CD14-positive monocyte (primary cell): ENCODE data around the gene FBXW12. TPM values are rescaled to one million over a fixed set of nuclear protein-coding genes. Genes with fewer than 3 reads are reported as not detected.
A peak's percentile ranks its signal among the peaks of the same experiment; 100 is the strongest.

Source experiments
- DNase-seq, 3 donors: peaks; one replicate each; pipeline ENCODE4 v3.0.0-alpha.2; 2011 to 2022
- H2AFZ ChIP-seq: 2 replicates; pipeline ENCODE4 v1.6.0; 2012; ENCODE audit warnings: mild to moderate bottlenecking, low read depth, low read length, inconsistent platforms; ENCODE audit not compliant: insufficient read depth, poor library complexity, severe bottlenecking
- H3K27ac ChIP-seq, 2 donors: 1 replicate in 1 of 2; 2 replicates in 1 of 2; pipeline ENCODE4 v1.5.1; 2012 to 2013; ENCODE audit warnings: low read length in 2 of 2, control low read depth in 1 of 2, inconsistent platforms in 1 of 2, low read depth in 1 of 2, mild to moderate bottlenecking in 1 of 2
- H3K27me3 ChIP-seq, 2 donors: one replicate each; pipeline versions ENCODE4 v1.6.0 to v1.6.1; 2011 to 2013; ENCODE audit warnings: low read length in 2 of 2; ENCODE audit not compliant: control insufficient read depth in 2 of 2, insufficient read depth in 2 of 2
- H3K36me3 ChIP-seq, 2 donors: replicated peaks in 1 of 2; 1 replicate in 1 of 2; 2 replicates in 1 of 2; pipeline versions ENCODE4 v1.5.1 to v1.6.1; 2012 to 2013; ENCODE audit warnings: low read length in 2 of 2, control low read depth in 1 of 2, inconsistent platforms in 1 of 2, mild to moderate bottlenecking in 1 of 2; ENCODE audit not compliant: insufficient read depth in 2 of 2, control insufficient read depth in 1 of 2
- H3K4me1 ChIP-seq, 2 donors: 1 replicate in 1 of 2; 2 replicates in 1 of 2; pipeline versions ENCODE4 v1.5.1 to v1.6.1; 2012 to 2013; ENCODE audit warnings: low read length in 2 of 2, control low read depth in 1 of 2, inconsistent platforms in 1 of 2, mild to moderate bottlenecking in 1 of 2, moderate library complexity in 1 of 2; ENCODE audit not compliant: insufficient read depth in 2 of 2, control insufficient read depth in 1 of 2
- H3K4me2 ChIP-seq: replicated peaks from 2 replicates; pipeline ENCODE3; 2012; ENCODE audit warnings: low read length, moderate library complexity, mild to moderate bottlenecking; ENCODE audit not compliant: poor library complexity, severe bottlenecking; ENCODE audit errors: extremely low read depth
- H3K4me3 ChIP-seq, 3 experiments: fragments of 200-600 bp in 1 of 3; sonication (generic) in 1 of 3; replicated peaks in 1 of 3; 1 replicate in 2 of 3; 2 replicates in 1 of 3; pipeline ENCODE4 v1.5.1; 2011 to 2013; ENCODE audit warnings: low read length in 3 of 3, mild to moderate bottlenecking in 3 of 3, control low read depth in 2 of 3, low read depth in 2 of 3, inconsistent platforms in 1 of 3, moderate library complexity in 1 of 3
- H3K79me2 ChIP-seq: 2 replicates; pipeline ENCODE4 v1.6.0; 2012; ENCODE audit warnings: mild to moderate bottlenecking, control low read depth, inconsistent platforms, low read length, moderate library complexity; ENCODE audit not compliant: insufficient read depth
- H3K9ac ChIP-seq: 2 replicates; pipeline ENCODE4 v1.6.0; 2017; ENCODE audit warnings: low read length, mild to moderate bottlenecking; ENCODE audit not compliant: insufficient read depth, poor library complexity, severe bottlenecking
- H3K9me3 ChIP-seq, 2 donors: replicated peaks in 1 of 2; 1 replicate in 1 of 2; 2 replicates in 1 of 2; pipeline versions ENCODE4 v1.5.1 to v1.6.1; 2012 to 2013; ENCODE audit warnings: low read length in 2 of 2, control low read depth in 1 of 2; ENCODE audit not compliant: control insufficient read depth in 1 of 2, insufficient read depth in 1 of 2
- H4K20me1 ChIP-seq: 2 replicates; pipeline ENCODE4 v1.6.0; 2012; ENCODE audit warnings: mild to moderate bottlenecking, low read length, control low read depth, moderate library complexity; ENCODE audit not compliant: insufficient read depth
- H3K27ac Mint-ChIP-seq, 7 donors: one replicate each; pipeline ENCODE4 v1.8.0; 2020; ENCODE audit warnings: mild to moderate bottlenecking in 7 of 7, mixed read lengths in 7 of 7, moderate library complexity in 6 of 7, inconsistent platforms in 2 of 7
- H3K27me3 Mint-ChIP-seq, 3 donors: one replicate each; pipeline ENCODE4 v1.8.0; 2021 to 2022; ENCODE audit warnings: low read depth in 3 of 3, mild to moderate bottlenecking in 3 of 3, mixed read lengths in 3 of 3, moderate library complexity in 3 of 3, inconsistent platforms in 1 of 3
- H3K36me3 Mint-ChIP-seq, 2 donors: one replicate each; pipeline ENCODE4 v1.8.0; 2020; ENCODE audit warnings: mixed read lengths in 2 of 2, inconsistent platforms in 1 of 2, mild to moderate bottlenecking in 1 of 2
- H3K4me1 Mint-ChIP-seq: one replicate; pipeline ENCODE4 v1.8.0; 2020; ENCODE audit warnings: mild to moderate bottlenecking, mixed read lengths
- H3K4me3 Mint-ChIP-seq, 2 donors: one replicate each; pipeline ENCODE4 v1.8.0; 2020; ENCODE audit warnings: mild to moderate bottlenecking in 2 of 2, mixed read lengths in 2 of 2, moderate library complexity in 1 of 2
- H3K9me3 Mint-ChIP-seq, 7 donors: one replicate each; pipeline ENCODE4 v1.8.0; 2020 to 2022; ENCODE audit warnings: mixed read lengths in 7 of 7, mild to moderate bottlenecking in 6 of 7, moderate library complexity in 6 of 7, inconsistent platforms in 2 of 7
- WGBS: methylation state at CpG from one replicate; pipeline ENCODE4 v1.1.5; 2013; ENCODE audit warnings: missing lambda C conversion rate; ENCODE audit not compliant: insufficient coverage; 5-methylcytosine and 5-hydroxymethylcytosine counted together
- intact Hi-C, 2 donors: fragments of 100-400 bp; cut with micrococcal nuclease; formaldehyde crosslinking; loops; one replicate each; pipeline versions ENCODE4 v1.15.0 to v1.15.1; 2023
- polyA plus RNA-seq, 3 donors: library from polyadenylated mRNA; depleted of rRNA in 1 of 3; unstranded in 2 of 3; stranded (reverse) in 1 of 3; fragments of 300-500 nt in 2 of 3; fragments of >200 nt in 1 of 3; fragmentation: Illumina TruSeq in 2 of 3; gene quantifications; 1 replicate in 2 of 3; 2 replicates in 1 of 3; pipeline ENCODE4 v1.2.3, GENCODE V29; 2012 to 2021
- TF ChIP-seq, protein P1 (sequence below): fragments of 200-600 bp; IDR thresholded peaks from one replicate; pipeline ENCODE4 v1.8.0; 2022; ENCODE audit warnings: antibody characterized with exemption, mild to moderate bottlenecking

FBXW12 gene
- polyA plus RNA-seq, 3 donors, result not detected

DNA sequence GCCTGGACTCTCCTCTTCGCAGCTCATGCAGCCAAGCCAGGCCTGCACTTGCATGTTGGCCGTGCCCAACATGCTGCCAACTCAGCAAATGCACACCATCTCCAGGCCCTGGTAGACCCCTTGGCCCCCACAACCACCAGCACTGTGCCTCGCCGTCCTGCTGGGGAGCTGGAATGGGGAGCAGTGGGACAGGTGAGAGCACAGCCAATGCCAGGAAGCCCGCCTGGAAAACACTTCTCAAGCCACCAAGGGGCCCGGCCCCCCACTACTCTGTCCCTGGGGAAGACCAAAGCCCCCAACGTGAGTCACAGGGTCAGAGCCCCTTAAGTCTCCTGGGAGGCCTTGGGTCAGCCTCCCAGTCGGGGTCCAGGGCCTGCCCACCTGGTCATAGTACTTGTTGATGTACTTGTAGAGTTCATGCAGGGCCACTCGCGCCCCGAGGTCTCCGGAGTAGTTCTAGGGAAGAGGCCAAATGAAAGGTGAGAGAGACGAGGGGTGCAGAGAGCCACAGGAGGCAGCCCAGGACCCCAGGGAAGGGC lies 33.4 kb downstream of the FBXW12 start:
- Histone ChIP-seq H3K9me3 (no peaks in the 10 kb centered on the region), H3K4me3 (no peak overlapping the region), H3K79me2 (no peaks in the 10 kb centered on the region), H2AFZ (no peak overlapping the region), H3K4me1 (no peaks in the 10 kb centered on the region), H3K27me3 (no peaks in the 10 kb centered on the region), H3K36me3 (no peaks in the 10 kb centered on the region), H4K20me1 (no peaks in the 10 kb centered on the region), H3K9ac (no peak overlapping the region), H3K27ac (no peak overlapping the region), H3K4me2 (no peak overlapping the region)
- WGBS, result 92% methylated on average over 8 of the region's 13 CpGs
- peaks cover 0 to 6% (median 0%) of the 10 kb centered on the region in 3 donors for H3K27me3 Mint-ChIP-seq
- H3K9me3 Mint-ChIP-seq, result no peaks in the 10 kb centered on the region
- TF ChIP-seq, protein P1, sequence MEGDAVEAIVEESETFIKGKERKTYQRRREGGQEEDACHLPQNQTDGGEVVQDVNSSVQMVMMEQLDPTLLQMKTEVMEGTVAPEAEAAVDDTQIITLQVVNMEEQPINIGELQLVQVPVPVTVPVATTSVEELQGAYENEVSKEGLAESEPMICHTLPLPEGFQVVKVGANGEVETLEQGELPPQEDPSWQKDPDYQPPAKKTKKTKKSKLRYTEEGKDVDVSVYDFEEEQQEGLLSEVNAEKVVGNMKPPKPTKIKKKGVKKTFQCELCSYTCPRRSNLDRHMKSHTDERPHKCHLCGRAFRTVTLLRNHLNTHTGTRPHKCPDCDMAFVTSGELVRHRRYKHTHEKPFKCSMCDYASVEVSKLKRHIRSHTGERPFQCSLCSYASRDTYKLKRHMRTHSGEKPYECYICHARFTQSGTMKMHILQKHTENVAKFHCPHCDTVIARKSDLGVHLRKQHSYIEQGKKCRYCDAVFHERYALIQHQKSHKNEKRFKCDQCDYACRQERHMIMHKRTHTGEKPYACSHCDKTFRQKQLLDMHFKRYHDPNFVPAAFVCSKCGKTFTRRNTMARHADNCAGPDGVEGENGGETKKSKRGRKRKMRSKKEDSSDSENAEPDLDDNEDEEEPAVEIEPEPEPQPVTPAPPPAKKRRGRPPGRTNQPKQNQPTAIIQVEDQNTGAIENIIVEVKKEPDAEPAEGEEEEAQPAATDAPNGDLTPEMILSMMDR, result no peak
- H3K36me3 Mint-ChIP-seq, result no peaks in the 10 kb centered on the region
- H3K4me1 Mint-ChIP-seq, result no peaks in the 10 kb centered on the region
- intact Hi-C loops, result no loop called here
- no peak overlapping the region for H3K4me3 Mint-ChIP-seq
- H3K27ac Mint-ChIP-seq, result peak overlapping the region in 1 of 7 donors; percentile 35
- DNase-seq, result no peak

DNA sequence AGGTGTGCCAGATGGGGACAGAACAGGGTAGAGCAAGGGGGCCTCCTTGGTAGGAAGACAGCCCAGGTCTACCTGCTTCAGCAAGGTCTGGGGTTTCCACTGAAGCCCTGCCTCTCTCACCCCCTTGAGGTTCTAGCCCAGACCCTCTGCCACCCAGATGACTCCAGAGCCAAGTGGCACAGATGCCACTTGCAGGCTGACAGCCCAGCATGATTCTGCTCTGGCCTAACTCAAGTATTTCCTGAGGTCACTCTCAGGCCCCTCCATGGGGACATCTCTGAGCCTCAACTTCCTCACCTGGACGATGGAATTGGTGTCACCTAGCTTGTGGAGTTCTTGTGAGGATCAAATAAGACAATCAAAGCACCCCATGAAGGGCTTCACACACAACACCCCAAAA lies 34.0 kb downstream of the FBXW12 start:
- Histone ChIP-seq H2AFZ (no peak overlapping the region), H3K9ac (no peak overlapping the region), H4K20me1 (no peaks in the 10 kb centered on the region), H3K79me2 (no peaks in the 10 kb centered on the region), H3K36me3 (no peaks in the 10 kb centered on the region), H3K9me3 (no peaks in the 10 kb centered on the region), H3K27me3 (no peaks in the 10 kb centered on the region), H3K4me3 (no peak overlapping the region), H3K4me2 (no peak overlapping the region), H3K4me1 (no peaks in the 10 kb centered on the region), H3K27ac (no peak overlapping the region)
- Mint-ChIP-seq H3K4me1 (no peaks in the 10 kb centered on the region), H3K4me3 (no peak overlapping the region), H3K9me3 (no peaks in the 10 kb centered on the region), H3K27me3 (peaks cover 0 to 6% (median 0%) of the 10 kb centered on the region in 3 donors), H3K36me3 (no peaks in the 10 kb centered on the region), H3K27ac (no peak overlapping the region)
- intact Hi-C loops, result no loop called here
- DNase-seq, result no peak
- TF ChIP-seq, protein P1, result no peak
- no CpG with 5 or more reads among the region's 1 CpG for WGBS
